ENCODE measurements around the gene OR11H7. TPM values are rescaled to one million over a fixed set of nuclear protein-coding genes. Genes with fewer than 3 reads are reported as not detected.

The OR11H7 gene
- total and polyA plus RNA-seq, 9 of the 15 experiments (the other 6 are each of a cell fraction or from before 2014, with no cell fraction given) = not detected

GRCh38 chr14:20184181-20184580 lies 44.6 kb upstream of the OR11H7 start (continued):
- TF ChIP-seq RBM25 (IDR thresholded peaks at IDR 0.05; ENCODE audit: low read depth, low read length, severe bottlenecking) (no peak), ZC3H11A (IDR thresholded peaks at IDR 0.05; ENCODE audit: low read depth, low read length) (no peak), MEF2D (tag; conservative IDR thresholded peaks at IDR 0.05; ENCODE audit: low read depth) (no peak), MIER1 (IDR thresholded peaks at IDR 0.05; ENCODE audit: low read depth) (no peak), SIN3A (IDR thresholded peaks at IDR 0.05; ENCODE audit: borderline replicate concordance in 2 of 2, control insufficient read depth in 1 of 2, low read depth in 2 of 2, low read length in 2 of 2) (no peak), HIVEP1 (CRISPR knock-in tag; IDR thresholded peaks at IDR 0.05) (no peak), SRSF7 (optimal IDR thresholded peaks at IDR 0.05; ENCODE audit: low read depth, low read length) (no peak)

- no peak for FAIRE-seq
- in situ Hi-C loops (cut with MboI) (no loop called here), intact Hi-C loops (cut with micrococcal nuclease) (no loop called here)
- no peak within 1 kb of the TSS for H3K27ac ChIP-seq (ENCODE audit: extremely low read depth, low read depth, low read length)
- H3K79me2 ChIP-seq (ENCODE audit: control insufficient read depth, insufficient read depth, low read length) = no peaks in the 10 kb centered on the region
- TF ChIP-seq ZBTB33 (CRISPR knock-in tag; IDR thresholded peaks at IDR 0.05) (no peak), ZNF263 (CRISPR knock-in tag; IDR thresholded peaks at IDR 0.05; ENCODE audit: borderline replicate concordance) (no peak), E2F5 (CRISPR knock-in tag; IDR thresholded peaks at IDR 0.05) (no peak), NONO (IDR thresholded peaks at IDR 0.05; ENCODE audit: low read depth in 2 of 2, low read length in 1 of 2) (no peak), THRA (IDR thresholded peaks at IDR 0.05) (no peak), ZNF134 (CRISPR knock-in tag; conservative IDR thresholded peaks at IDR 0.05) (no peak), ELF4 (CRISPR knock-in tag; IDR thresholded peaks at IDR 0.05) (no peak), HNRNPK (IDR thresholded peaks at IDR 0.05; ENCODE audit: low read depth, low read length, poor library complexity, severe bottlenecking) (no peak), ZNF311 (CRISPR knock-in tag; IDR thresholded peaks at IDR 0.05) (no peak)
- no peaks in the 10 kb centered on the region for H3K9me1 ChIP-seq (ENCODE audit: control insufficient read depth, insufficient read depth, low read length)
- no peaks in the 10 kb centered on the region for H3K36me3 ChIP-seq (ENCODE audit: control insufficient read depth, insufficient read depth, low read length)
- no peak within 1 kb of the TSS for H3K4me3 ChIP-seq
- DNase-seq (ENCODE audit: extremely low read depth in 1 of 4, low spot score in 3 of 4) = no peak
- ChIA-PET CTCF (ENCODE audit: low intra/inter-chr PET ratio) (no interaction called here), POLR2A (interaction anchor here (0.8 kb wide), 1 partner anchor 10 kb away, joined by 4 read pairs; no protein-coding TSS in a partner anchor)
- 0 out of 2 replicates have a peak within 1 kb of the TSS, but pooled peaks have one; percentile 24 for H2AFZ ChIP-seq (ENCODE audit: low read depth, low read length)
- H3K9ac ChIP-seq (ENCODE audit: insufficient read depth in 1 of 2, low read depth in 2 of 2, low read length in 2 of 2) = no peak within 1 kb of the TSS
- no peaks in the 10 kb centered on the region for H4K20me1 ChIP-seq (replicated peaks; ENCODE audit: control insufficient read depth, insufficient read depth, low read length)
- no peaks in the 10 kb centered on the region for H3K9me3 ChIP-seq (replicated peaks; ENCODE audit: control insufficient read depth, insufficient read depth, low read depth, low read length)
- peaks cover 4 to 6% of the 10 kb centered on the region in 2 experiments; a peak in 3 of 5 replicates for H3K4me1 ChIP-seq (replicated peaks in 1 of 2; ENCODE audit: control insufficient read depth in 2 of 2, insufficient read depth in 2 of 2, low read length in 2 of 2)
- H3K4me2 ChIP-seq (ENCODE audit: insufficient read depth, low read length) = no peak within 1 kb of the TSS
- WGBS (ENCODE audit: insufficient coverage, low coverage, missing lambda C conversion rate) = 33% methylated on average over 1 of the region's 1 CpG
- no peaks in the 10 kb centered on the region for H3K27me3 ChIP-seq (ENCODE audit: control insufficient read depth in 2 of 2, insufficient read depth in 2 of 2, low read length in 2 of 2)
- no TSS peak for BruUV-seq (replicated peaks)
- peak; percentile 37; the same call in 1 of the 3 replicates for ATAC-seq
Measured at GRCh38 chr14:20190596-20190995, 38.2 kb upstream of the OR11H7 start, which contains the start of gene OR11G2. Gene OR11G2 (plus strand): TSS chr14:20190896. CDS start chr14:20197438, 6,542 bp downstream.
